Measurements from ENCODE around the gene OR2K2.
"Not testable (repeated sequence)": the region's sequence is repeated elsewhere in the genome, so short reads cannot be mapped to it uniquely, and the experiment has no call there.

Gene OR2K2, protein sequence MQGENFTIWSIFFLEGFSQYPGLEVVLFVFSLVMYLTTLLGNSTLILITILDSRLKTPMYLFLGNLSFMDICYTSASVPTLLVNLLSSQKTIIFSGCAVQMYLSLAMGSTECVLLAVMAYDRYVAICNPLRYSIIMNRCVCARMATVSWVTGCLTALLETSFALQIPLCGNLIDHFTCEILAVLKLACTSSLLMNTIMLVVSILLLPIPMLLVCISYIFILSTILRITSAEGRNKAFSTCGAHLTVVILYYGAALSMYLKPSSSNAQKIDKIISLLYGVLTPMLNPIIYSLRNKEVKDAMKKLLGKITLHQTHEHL

DNA sequence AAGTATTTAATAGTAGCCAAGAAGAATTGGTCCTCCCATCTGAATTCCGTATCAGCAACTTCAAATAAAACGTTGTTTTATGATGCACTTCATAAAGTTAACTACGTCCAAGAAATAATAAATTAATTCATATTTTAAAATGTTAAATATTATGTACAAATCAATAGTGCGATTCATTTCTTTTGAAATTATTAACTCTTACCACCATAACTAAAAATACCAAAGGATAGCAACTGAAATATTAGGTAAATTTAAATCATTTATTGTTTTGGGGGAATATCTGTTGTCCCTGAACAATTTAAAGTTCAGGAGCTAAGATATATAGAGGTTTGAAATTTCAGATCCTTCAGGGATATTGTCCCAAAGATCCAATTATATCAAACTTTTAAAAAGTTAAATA lies at the start of gene OR2K2:
TSS of gene OR2K2 (minus strand) at position 101 of the 400 bp plus-strand sequence. CDS start 1,791 bp downstream, outside the sequence.
- DNase-seq (ENCODE audit: low read depth, low spot score), result no peak

DNA sequence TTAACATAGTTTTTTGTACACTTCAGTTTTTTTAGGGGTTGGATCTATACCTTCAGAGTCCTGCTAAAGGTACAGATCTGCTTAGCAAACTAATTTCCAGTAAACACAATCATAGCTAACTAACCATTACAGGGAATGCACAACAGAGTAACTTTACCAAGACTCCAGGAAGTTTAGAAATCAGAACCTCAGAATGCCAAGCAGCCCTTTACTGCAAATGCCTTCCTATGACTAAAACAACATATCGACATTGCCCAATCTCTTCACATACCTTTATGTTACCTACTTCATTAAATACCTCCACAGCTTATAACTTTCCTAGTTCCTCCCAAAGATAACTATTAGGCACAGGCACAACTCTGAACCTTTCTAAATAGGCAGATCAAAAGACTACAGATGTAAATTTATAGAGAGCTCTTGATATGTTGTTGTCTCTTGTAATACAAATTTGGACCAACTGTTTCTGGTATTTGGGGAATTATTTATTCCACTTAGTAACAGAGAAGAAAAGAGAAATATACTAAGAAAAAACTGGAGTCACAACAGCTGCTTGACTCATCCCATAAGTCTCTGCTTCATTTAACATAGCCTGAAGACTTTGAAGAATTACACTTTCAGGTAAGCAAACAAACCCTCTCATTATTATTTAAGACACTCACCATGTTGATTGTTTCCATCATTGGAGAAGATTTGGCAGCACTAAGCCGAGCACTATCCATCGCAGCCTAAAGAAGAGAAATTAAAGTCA lies 46.0 kb upstream of the OR2K2 start:
- no peak for DNase-seq (ENCODE audit: low read depth, low spot score)

DNA sequence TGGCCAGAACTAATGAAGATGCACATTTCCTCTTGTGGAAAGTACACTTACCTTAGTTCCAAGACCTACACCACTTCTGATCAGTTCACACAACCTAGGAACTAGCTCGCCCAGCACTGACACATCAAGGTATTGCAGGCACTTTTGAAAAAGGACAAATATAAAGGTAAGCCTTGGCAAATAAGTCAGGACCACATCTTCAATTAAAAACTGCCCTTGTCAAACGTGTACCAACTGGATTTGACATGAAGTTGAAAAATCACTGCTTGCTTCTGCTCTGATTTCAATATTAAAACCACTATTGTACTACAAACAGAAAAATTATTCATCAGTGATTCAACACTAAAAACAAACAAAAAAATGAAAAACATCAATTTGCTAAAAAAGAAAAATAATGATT lies 45.0 kb upstream of the OR2K2 start:
- no peak for DNase-seq (ENCODE audit: low read depth, low spot score)

DNA sequence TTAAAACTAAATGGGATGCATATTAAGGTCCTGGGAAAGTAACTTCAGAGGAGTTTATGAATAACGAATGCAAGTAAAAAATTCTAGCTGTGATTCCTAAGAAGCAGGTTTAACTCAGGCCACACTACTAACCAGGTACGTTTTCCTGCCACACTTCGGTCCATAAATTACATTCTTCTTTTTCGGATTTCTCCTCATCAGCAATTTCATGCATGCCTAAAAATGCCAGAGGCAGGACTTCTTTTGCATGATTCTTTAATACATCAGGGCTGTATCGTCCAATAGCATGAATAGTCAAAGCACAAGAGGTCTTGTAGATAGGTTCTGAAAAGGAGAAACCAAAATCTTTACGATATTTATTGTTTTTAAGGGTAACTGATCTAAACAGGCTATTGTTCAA lies 42.3 kb upstream of the OR2K2 start:
- DNase-seq (ENCODE audit: low read depth, low spot score), result no peak

DNA sequence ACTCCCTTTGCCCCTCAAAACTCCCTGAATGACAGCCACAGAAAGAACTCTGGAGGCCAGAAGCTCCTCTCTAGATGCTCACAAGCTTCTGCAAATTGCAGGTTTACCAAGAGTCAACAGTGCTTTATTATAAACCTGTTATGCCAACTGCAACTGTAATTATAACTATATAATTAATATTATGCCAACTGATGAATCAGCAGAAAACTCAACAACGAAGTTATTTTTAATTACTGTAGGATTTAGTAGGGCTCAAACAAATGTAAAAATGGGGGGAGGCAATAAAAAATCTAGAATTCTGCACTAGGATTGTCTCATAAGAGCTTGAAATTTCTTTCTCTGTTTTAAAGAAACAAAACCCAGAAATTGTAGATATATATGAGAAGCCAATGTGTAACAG lies 37.0 kb upstream of the OR2K2 start:
- no peak for DNase-seq (ENCODE audit: low read depth, low spot score)

DNA sequence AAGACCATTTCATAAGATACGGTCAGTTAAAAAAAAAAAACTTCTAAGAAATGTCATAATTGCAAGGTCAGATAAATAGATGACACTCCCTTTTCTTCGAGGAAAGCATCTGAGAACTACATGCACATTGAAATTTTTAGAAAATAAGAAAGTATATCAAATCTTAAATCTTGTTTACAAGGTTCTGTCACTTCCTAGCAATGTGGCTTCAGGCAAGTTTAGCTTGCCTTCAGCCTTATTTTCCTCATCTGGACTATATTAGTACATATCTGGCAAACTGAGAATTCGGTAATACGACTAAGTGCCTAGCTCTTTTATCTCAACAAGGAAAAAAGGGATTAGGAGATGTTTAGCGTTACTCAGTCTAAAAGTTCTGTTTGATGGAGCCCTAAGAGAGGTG lies 32.5 kb upstream of the OR2K2 start:
- DNase-seq (ENCODE audit: low read depth, low spot score), result no peak

DNA sequence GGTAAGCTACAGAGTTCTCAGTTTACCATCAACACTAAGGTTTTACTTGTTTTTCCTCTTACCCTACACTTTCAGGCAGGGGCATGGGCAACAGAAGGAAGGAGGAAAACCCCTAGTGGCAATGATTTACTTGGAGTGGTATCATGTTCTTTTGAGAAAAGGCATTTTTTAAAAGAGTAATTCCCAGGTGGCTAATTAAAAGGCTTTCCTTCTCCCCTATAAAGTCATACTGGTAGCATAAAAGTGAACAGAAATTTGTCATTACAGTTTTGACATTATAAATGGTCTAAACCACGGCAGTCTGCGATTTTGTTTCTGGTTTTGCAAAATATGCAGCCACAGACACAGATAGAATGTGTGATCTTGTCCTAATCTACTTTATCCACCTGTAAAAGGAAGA lies 30.9 kb upstream of the OR2K2 start:
- no peak for DNase-seq (ENCODE audit: low read depth, low spot score)

DNA sequence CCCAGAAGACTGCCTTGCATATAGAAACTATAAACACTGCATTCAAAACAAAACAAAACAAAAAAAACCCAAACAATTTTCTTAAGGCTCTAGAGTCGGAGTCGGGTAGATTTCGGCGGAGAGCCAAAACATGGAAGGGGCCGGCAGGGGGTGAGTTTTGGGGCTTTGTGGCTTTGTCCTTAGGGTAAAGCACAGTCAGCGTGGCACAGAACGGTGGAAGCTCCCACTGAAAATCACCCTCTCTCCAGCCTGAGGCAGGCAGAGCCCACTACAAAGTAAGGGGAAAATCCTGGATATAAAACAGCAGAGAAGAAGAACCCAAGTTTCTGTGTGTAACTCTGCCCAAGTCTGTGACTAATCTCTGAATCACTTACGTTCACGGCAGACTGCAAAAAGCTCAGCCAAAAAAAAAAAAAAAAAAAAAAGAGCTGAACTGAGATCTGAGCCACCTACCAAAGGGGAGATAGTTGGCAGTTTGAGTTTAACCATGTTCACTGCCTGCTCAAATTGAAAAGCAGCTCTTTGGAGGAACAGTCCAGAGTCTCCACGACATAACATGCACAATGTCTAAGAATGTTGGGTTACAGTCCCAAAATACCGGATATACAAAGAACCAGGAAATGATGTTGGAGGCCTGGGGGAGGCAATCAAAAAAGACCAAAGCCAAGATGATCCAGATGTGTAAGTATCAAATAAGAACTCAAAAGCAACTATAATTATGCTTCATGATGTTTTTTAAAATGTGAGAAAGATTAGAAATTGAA lies 26.6 kb upstream of the OR2K2 start:
- peak; percentile 85 for DNase-seq (ENCODE audit: low read depth, low spot score)

DNA sequence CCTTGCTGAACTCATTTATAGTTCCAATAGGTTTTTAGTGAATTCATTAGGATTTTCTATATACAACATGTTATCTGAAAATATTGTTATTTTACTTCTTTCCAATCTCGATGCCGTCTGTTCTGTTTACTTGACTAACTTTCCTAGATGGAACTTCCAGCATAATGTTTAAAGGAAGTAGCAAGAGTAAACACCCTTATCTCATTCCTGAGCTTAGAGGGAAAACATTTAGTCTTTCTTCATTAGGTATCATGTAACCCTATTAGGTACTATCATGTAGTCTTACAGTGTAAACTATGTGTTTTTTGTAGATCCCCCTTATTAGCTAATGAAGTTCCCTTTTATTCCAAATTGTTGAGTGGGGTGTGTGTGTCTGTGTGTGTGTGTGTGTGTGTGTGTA lies 22.5 kb upstream of the OR2K2 start:
- DNase-seq (ENCODE audit: low read depth, low spot score), result no peak

DNA sequence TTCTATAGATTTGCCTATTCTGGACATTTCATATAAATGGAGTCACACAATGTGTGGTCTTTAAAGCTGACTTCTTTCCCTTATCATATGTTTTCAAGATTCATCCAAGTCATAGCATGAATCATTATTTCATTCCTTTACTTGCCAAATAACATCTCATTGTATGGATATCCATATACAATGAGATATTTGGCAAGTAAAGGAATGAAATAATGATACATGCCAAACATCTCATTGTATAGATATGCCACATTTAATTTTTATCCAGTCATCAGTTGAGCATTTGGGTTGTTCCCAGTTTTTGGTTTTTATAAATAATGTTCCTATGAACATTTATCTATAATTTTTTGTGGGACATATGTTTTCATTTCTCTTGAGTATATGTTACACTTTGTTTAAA lies 20.5 kb upstream of the OR2K2 start:
- DNase-seq (ENCODE audit: low read depth, low spot score), result no peak

DNA sequence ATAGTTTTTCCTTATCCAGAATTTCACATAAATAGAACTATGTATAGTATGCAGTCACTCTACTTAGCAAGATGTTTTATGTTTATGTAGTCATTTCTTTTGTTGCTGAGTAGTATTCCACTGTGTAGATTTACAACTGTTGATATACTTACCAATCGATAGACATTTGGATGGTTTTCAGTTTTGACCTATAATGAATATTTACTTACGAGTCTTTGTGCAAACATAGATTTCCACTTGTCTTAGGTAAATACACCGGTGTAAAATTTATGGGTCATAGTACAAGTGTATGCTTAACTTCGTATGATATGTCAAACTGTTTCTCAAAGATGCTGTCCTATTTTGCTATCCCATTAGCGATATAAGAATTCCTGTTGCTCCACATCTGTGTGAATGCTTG lies 19.7 kb upstream of the OR2K2 start:
- no peak for DNase-seq (ENCODE audit: low read depth, low spot score)

DNA sequence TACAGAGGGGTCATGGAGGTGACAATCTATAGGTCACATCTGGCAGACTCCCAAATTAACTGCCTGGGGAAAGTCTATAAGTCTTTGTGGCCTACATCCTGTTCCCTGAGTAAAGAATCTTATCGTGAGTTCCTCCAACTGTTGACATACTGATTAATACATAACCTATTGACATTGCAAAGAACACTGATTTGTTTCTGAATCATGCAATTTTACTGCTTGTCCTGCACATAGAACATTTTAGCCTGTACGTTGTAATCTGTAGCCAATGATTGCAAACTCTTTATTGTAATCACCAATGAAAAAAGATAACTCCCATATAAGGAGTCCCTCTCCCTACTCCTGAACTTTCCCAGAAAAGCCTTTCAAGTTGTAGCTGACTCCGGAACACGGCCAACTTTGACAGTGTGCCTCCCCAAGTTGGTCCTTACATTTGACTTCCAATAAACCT lies 18.8 kb upstream of the OR2K2 start:
- DNase-seq (ENCODE audit: low read depth, low spot score), result no peak

DNA sequence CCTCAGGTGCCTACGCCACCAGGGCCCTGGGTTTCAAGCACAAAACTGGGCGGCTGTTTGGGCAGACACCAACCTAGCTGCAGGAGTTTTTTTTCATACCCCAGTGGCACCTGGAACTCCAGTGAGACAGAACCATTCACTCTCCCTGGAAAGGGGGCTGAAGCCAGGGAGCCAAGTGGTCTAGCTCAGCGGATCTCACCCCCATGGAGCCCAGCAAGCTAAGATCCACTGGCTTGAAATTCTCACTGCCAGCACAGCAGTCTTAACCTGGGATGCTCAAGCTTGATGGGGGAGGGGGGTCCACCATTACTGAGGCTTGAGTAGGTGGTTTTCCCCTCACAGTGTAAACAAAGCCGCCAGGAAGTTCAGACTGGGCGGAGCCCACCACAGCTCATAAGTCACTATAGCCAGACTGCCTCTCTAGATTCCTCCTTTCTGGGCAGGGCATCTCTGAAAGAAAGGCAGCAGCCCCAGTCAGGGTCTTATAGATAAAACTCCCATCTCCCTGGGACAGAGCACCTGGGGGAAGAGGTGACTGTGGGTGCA lies 4.4 kb upstream of the OR2K2 start:
- DNase-seq (ENCODE audit: low read depth, low spot score), result not testable (repeated sequence)

DNA sequence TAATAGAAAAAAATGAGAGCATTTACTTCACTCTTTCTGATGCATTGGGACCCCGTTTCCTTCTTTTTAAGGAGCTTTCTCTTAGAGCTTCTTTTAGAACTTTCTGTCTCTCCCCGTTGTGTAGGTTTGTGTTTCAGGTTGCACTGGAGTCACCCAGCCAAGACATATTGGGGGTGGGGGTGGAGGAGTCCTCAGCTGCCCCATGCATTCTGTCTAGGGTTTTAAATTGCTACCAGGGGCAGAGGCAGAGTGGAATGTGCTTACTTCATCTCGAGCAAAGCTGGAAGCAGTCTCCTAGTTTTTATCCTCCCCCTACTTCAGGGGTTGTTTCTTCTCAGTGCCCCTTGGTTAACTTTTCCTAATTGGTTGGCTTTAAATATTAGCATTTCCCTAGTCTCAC lies 9.4 kb downstream of the OR2K2 start:
- DNase-seq (ENCODE audit: low read depth, low spot score), result no peak

DNA sequence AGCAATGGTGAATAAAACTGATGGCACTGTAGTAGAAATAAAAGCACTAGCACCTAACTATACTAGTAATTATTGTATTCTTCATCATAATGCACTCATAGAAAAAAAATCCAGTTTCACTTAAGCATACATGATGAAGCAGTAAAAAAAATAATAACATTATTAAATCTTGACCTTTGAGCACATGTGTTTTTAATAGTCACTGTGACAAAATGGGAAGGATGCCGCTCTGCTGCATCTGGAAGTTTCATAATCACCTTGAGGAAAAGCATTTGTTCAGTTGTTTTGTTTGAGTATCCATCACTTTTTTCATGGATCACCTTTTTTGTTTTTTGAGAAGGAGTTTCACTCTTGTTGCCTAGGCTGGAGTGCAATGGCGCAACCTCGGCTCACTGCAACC lies 13.2 kb downstream of the OR2K2 start:
- no peak for DNase-seq (ENCODE audit: low read depth, low spot score)

DNA sequence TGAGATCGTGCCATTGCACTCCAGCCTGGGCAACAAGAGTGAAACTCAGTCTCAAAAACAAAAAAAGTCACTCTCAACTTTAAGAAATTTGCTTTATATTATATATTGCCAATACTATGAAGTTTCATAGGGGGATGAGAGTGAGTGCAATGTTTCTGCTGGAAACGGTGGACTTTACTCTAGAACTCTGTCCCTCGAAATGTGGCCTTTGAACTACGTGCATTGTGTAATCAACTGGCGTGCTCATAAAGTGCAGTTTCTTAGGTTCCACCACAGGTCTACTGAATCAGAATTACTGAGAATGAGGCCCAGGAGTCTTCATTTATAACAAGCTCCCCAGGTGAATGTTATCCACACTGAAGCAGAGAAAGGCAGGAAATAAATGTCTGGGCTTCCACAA lies 24.1 kb downstream of the OR2K2 start:
- no peak for DNase-seq (ENCODE audit: low read depth, low spot score)

DNA sequence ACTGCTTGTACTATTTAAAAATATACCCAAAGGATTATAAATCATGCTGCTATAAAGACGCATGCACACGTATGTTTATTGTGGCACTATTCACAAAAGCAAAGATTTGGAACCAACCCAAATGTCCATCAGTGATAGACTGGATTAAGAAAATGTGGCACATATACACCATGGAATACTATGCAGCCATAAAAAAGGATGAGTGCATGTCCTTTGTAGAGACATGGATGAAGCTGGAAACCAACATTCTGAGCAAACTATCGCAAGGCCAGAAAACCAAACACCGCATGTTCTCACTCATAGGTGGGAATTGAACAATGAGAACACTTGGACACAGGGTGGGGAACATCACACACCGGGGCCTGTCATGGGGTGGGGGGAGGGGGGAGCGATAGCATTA lies 26.0 kb downstream of the OR2K2 start:
- DNase-seq (ENCODE audit: low read depth, low spot score), result not testable (repeated sequence)

DNA sequence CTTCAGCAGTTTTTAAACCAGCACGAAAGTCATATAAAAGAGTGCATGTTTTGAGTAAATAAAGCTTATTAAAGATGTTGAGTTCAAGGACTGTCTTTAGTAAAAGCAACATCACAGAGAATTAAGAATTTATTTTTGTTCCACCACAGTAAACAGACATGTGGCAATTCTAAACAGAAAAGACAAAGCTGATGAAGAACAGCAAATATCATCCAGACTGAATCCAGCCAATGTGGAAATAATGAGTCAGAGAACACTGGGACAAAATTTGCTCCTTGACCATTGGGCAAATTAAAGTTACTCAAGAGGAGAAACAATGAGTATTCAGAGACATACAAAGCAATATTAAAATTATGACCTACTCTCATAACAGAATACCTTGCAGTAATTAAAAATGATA lies 28.8 kb downstream of the OR2K2 start:
- peak; percentile 8 for DNase-seq (ENCODE audit: low read depth, low spot score)

DNA sequence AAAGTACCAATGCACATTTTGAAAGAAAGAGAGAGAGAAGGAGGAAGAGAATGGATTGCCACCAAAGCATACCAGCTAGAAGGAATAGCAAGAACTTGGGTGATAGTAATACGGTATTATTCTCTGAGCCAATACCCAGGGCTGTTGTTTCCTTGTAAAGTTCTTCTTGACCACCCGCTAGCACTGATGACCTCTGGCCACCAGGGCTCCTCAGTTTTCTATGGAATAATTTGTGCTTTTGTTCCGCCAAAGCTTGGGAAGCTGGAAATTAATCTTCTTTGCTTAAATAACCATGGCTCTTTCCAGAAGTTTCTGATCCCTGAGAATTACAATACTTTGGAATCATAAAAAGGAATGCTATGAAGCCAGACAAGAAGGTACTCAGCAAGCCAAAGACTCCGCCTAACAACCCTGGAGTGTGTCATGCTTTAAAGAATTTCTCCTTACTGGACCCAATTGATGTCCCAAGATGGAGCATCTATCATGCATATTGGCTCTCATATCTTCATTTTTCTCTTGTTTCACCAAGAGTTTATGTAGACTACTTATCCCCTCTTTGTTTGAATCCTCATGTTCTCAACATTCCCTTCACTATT lies 29.8 kb downstream of the OR2K2 start:
- no peak for DNase-seq (ENCODE audit: low read depth, low spot score)

DNA sequence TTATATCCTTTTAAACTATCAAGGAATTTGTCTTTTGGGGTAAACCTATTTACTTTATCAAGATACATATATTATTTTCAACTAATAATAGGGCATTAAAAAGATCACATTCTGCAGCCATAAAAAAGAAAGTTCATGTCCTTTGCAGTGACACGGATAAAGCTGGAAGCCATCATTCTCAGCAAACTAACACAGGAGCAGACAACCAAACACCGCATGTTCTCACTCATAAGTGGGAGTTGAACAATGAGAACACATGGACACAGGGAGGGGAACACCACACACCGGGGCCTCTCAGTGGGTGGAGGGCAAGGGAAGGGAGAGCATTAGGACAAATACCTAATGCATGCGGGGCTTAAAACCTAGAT lies 30.4 kb downstream of the OR2K2 start:
- DNase-seq (ENCODE audit: low read depth, low spot score), result not testable (repeated sequence)

DNA sequence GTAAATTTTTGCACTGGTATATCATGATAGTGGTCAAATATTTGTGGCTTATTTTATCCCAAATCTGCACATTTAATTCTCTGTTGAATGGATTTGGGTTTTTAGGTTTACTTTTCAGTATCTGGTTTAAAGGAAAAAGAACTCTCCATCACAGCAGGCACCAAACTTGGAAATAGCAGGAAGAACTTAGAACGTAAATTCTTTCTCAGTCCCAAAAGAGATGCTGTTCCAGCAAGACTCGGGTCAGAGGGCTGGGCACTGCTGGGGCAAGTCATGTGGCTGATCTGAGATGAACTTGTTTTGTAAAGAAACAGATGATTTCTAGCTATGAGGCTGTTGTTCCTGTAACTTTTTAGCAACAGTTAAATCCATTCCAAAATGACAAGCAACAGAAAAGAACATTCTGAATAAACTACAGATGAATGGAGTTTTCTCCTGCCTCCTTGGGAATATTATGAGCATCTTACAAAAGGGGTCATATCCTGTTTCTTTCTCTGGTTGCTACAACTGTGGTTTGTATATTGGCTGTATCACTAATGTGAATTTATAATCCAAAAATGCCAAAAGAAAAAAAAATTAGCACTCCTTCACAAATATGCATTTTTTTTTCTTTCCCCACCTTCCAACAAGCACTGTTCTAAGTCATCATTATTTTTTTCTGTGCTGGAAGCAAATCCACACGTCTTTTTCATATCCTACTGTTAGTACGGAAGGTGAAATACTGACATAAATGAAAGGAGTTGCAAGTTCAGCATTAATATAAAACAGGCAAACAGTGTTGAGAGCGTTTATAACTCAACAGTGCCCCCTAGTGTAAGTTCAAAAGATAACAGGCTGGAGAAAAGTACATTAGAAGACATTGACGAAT lies 31.1 kb downstream of the OR2K2 start:
- peak; percentile 73 for DNase-seq (ENCODE audit: low read depth, low spot score)

Data from astrocyte of the hippocampus (primary cell).